ENCODE measurements around the gene HLA-DMA. TPM values are rescaled to one million over a fixed set of nuclear protein-coding genes. Genes with fewer than 3 reads are reported as not detected.

HLA-DMA gene
- total RNA-seq, 1 experiment from 2014 or later: 2.8 TPM

DNA sequence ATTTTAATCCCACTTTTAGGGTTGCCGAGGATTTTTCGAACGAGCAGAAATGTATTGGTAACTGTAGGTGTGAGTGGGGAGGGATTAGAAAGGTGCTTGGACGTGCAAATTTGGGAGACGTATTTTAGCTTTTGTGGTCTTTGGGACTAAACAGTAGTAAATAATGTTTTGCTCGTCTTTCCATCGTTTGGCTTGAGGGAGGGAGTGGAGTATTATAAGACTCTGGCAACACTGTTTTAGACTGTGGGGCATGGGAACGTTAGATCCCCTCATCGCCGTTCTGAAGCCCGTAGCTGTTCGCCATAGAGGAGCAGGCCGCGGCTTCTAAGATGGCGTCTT is 18.3 kb upstream of the HLA-DMA start:
- ATAC-seq (no peak), DNase-seq (ENCODE audit: low read depth, low spot score) (no peak)
- 0 out of 2 replicates have a peak, but pooled peaks have one; percentile 17 for TF ChIP-seq POLR2AphosphoS5 (IDR thresholded peaks at IDR 0.05; ENCODE audit: low read depth, low read length)
- TF ChIP-seq, protein P1, sequence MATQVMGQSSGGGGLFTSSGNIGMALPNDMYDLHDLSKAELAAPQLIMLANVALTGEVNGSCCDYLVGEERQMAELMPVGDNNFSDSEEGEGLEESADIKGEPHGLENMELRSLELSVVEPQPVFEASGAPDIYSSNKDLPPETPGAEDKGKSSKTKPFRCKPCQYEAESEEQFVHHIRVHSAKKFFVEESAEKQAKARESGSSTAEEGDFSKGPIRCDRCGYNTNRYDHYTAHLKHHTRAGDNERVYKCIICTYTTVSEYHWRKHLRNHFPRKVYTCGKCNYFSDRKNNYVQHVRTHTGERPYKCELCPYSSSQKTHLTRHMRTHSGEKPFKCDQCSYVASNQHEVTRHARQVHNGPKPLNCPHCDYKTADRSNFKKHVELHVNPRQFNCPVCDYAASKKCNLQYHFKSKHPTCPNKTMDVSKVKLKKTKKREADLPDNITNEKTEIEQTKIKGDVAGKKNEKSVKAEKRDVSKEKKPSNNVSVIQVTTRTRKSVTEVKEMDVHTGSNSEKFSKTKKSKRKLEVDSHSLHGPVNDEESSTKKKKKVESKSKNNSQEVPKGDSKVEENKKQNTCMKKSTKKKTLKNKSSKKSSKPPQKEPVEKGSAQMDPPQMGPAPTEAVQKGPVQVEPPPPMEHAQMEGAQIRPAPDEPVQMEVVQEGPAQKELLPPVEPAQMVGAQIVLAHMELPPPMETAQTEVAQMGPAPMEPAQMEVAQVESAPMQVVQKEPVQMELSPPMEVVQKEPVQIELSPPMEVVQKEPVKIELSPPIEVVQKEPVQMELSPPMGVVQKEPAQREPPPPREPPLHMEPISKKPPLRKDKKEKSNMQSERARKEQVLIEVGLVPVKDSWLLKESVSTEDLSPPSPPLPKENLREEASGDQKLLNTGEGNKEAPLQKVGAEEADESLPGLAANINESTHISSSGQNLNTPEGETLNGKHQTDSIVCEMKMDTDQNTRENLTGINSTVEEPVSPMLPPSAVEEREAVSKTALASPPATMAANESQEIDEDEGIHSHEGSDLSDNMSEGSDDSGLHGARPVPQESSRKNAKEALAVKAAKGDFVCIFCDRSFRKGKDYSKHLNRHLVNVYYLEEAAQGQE (IDR thresholded peaks at IDR 0.05; ENCODE audit: insufficient read depth in 1 of 2, low read depth in 2 of 2, low read length in 1 of 2): no peak
- BruUV-seq (replicated peaks): no TSS peak
- H3K4me1 ChIP-seq (ENCODE audit: control insufficient read depth, insufficient read depth, low read length): peaks cover 24% of the 10 kb centered on the region
- CTCF ChIA-PET: interaction anchor here (0.5 to 2.3 kb wide), 4 partner anchors 14 to 1666 kb away, joined by 3 to 12 read pairs (median 6); partner anchors contain the start of gene HLA-DMA
- no peaks in the 10 kb centered on the region for H3K9me3 ChIP-seq (ENCODE audit: control insufficient read depth, insufficient read depth, low read depth, low read length)
- in situ Hi-C loops (cut with HindIII; ENCODE audit: low pct_unique_long_range_greater_than_20kb, low sequenced_read_pairs): no loop called here
- intact Hi-C loops (cut with micrococcal nuclease; ENCODE audit: unreplicated experiment): no loop called here
- POLR2A ChIA-PET: interaction anchor here (0.5 to 2.4 kb wide), 15 partner anchors 8 to 1219 kb away, joined by 3 to 26 read pairs (median 6); partner anchors contain the start of genes HLA-DMA and TAP2
- peaks cover 30% of the 10 kb centered on the region for H3K36me3 ChIP-seq (ENCODE audit: control insufficient read depth, insufficient read depth, low read length)
- no peaks in the 10 kb centered on the region for H3K27me3 ChIP-seq (ENCODE audit: control insufficient read depth, insufficient read depth, low read length)
- peak overlapping the region; percentile 88 to 100 for H3K4me3 ChIP-seq (ENCODE audit: low read depth in 2 of 2, low read length in 2 of 2)
- peak overlapping the region; percentile 100 for H3K27ac ChIP-seq (ENCODE audit: low read length)

DNA sequence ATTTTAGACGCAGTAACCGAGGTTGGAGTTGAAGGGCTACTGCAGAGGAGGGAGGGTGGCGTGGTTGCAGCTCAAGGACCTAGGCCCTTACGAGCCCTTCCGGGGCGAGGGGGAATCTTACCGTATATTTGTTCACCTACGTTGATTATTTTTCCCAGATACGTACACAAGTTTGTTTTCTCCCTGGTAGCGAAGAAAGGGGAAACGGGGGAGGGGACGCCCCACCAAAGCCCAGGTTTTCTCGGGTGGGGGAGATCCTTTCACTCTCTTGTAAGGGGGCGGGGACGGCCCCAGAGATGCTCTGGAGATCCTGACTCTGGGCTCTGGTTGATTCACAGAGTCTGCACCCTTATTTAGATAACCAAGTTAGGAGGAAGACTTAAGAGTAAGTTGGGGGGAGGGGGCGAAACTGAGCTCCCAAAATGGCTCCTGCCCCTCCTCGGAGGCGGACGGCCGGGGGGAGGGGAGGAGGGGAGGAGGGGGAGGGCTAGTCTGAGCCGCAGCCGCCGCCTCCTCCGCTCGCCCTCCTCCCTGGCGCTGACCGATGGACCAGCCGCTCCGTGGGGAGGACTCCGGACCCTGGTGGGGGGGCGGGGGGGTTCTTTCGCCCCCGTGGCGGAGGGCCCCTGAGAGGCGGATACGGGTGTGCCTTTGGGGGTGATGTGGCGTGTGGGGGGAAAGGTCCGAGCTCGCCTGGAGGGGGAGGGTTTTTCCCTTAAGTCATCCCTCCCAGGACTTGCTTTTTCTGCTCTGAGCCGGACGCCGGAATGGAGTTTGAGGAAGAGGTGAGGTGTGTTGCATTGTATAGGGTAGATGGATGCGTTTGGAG is 17.7 kb upstream of the HLA-DMA start:
- Histone ChIP-seq H3K4me3 (ENCODE audit: low read depth in 2 of 2, low read length in 2 of 2) (peak overlapping the region; percentile 88 to 100), H3K27ac (ENCODE audit: low read length) (peak overlapping the region; percentile 100), H3K9me3 (ENCODE audit: control insufficient read depth, insufficient read depth, low read depth, low read length) (no peaks in the 10 kb centered on the region), H3K4me1 (ENCODE audit: control insufficient read depth, insufficient read depth, low read length) (peaks cover 19% of the 10 kb centered on the region), H3K36me3 (ENCODE audit: control insufficient read depth, insufficient read depth, low read length) (peaks cover 25% of the 10 kb centered on the region), H3K27me3 (ENCODE audit: control insufficient read depth, insufficient read depth, low read length) (no peaks in the 10 kb centered on the region)
- TF ChIP-seq POLR2AphosphoS5 (IDR thresholded peaks at IDR 0.05; ENCODE audit: low read depth, low read length): peak; percentile 42; the same call in 1 of the 2 replicates
- 0 out of 2 replicates have a peak, but pooled peaks have one; percentile 34 for TF ChIP-seq SIN3A (IDR thresholded peaks at IDR 0.05; ENCODE audit: borderline replicate concordance, insufficient read depth, low read depth, low read length)
- TF ChIP-seq, protein P2, sequence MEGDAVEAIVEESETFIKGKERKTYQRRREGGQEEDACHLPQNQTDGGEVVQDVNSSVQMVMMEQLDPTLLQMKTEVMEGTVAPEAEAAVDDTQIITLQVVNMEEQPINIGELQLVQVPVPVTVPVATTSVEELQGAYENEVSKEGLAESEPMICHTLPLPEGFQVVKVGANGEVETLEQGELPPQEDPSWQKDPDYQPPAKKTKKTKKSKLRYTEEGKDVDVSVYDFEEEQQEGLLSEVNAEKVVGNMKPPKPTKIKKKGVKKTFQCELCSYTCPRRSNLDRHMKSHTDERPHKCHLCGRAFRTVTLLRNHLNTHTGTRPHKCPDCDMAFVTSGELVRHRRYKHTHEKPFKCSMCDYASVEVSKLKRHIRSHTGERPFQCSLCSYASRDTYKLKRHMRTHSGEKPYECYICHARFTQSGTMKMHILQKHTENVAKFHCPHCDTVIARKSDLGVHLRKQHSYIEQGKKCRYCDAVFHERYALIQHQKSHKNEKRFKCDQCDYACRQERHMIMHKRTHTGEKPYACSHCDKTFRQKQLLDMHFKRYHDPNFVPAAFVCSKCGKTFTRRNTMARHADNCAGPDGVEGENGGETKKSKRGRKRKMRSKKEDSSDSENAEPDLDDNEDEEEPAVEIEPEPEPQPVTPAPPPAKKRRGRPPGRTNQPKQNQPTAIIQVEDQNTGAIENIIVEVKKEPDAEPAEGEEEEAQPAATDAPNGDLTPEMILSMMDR (IDR thresholded peaks at IDR 0.05): no peak
- in situ Hi-C loops (cut with HindIII; ENCODE audit: low pct_unique_long_range_greater_than_20kb, low sequenced_read_pairs) (no loop called here), intact Hi-C loops (cut with micrococcal nuclease; ENCODE audit: unreplicated experiment) (no loop called here)
- POLR2A ChIA-PET: interaction anchor here (0.6 to 2.4 kb wide), 4 partner anchors 10 to 1129 kb away, joined by 3 to 26 read pairs (median 4); no protein-coding TSS in a partner anchor
- no TSS peak for BruUV-seq (replicated peaks)
- DNase-seq (ENCODE audit: low read depth, low spot score): no peak
- CTCF ChIA-PET: interaction anchor here (1.0 to 2.3 kb wide), 2 partner anchors 14 to 17 kb away, joined by 3 to 12 read pairs; partner anchors contain the start of gene HLA-DMA
- peak; percentile 15 for ATAC-seq
